8988T (cell line): Measurements from ENCODE around the gene INTS6.

Experiments used
- DNase-seq: peaks from one replicate; pipeline ENCODE4 v3.0.0; 2011

Gene INTS6

GRCh38 chr13:51405176-51405575 lies 47.7 kb downstream of the INTS6 start:
- DNase-seq: no peak

DNA sequence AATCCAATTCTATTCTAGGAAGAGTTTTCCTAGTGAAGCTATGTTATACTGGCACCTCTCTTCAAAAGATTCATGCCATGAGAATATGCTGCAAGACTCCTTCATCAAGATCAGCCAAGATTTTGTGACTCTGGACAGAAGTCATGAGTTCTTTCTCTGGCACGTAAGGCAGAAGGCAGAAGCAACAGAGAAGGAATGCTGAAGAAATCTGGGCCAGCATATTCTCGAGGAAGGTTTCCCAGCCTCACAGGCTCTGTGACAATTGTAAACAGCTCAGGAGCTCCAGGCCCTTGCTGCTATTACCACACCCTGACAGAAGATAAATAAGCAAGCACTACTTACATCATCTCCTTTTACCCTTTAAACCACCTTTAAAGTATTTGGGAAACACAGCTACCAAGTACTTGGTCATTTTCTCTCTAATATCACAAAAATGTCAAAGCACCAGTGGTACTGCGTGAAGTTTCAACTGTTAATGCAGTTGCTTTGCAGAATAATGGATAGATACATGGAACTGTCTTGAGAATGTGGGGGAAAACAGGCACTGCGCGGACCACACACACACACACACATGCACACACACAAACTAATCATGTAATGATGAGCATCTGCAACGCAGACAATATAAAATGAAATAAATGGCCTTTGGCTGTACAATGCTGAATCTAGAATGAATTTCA lies 55.4 kb downstream of the INTS6 start:
- DNase-seq: no peak

- DNase-seq: no peak
Measured at GRCh38 chr13:51396352-51396751, 56.5 kb downstream of the INTS6 start.

- DNase-seq: no peak
Measured at GRCh38 chr13:51394724-51395123, 58.1 kb downstream of the INTS6 start.

- no peak for DNase-seq
Measured at GRCh38 chr13:51385114-51385513, 67.7 kb downstream of the INTS6 start.

- DNase-seq: no peak
Measured at GRCh38 chr13:51380269-51380668, 72.6 kb downstream of the INTS6 start.

DNA sequence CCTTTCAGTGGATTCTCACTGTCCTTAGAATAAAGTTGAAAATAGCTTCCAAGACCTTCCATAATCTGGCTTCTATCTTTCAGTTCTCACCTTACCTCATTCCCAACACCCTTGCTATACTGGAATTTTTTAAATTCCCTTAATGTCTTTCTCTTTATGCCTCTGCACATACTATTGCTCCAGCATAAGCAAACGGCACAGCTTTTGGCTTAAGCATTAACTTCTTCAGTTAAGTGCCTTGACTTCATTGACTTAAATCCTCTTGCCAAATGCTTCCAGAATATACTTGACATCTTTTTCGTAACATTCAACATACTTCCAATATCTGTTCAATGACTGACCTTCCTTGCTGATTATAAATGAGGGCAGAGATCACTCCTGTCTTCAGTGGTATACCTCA lies 79.4 kb downstream of the INTS6 start:
- no peak for DNase-seq

DNA sequence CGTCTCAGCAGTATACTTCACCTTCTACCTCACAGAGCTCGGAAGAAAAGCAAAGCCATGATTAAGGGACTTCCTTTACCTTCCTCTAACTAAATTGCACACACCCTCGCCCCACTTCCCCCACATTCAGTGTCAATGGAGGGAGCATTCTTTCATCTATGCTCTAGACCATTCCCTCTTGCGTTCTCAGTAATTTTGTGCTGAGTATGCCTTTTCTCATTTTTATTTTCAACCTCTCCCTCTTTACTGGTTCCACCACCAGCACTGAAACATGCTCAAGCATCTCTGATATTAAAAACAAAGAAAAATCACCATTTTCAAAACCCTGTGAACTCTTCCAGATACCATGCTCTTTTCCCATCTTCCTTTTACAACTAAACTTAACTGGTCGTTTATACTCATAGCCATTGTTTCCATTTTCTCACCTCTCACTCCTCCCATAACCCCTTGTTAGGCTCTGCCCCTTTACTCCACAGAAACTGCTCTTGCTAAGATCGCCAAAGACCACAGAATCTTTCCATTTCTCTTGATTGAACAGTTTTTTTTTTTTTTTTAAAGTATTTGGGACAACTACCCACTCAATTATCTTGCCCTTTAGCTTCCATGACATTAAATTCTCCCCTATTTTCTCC lies 81.0 kb downstream of the INTS6 start:
- DNase-seq: no peak

GRCh38 chr13:51370811-51371210 lies 82.0 kb downstream of the INTS6 start:
- DNase-seq: no peak

GRCh38 chr13:51370116-51370515 lies 82.7 kb downstream of the INTS6 start:
- no peak for DNase-seq

- DNase-seq: no peak
Measured at GRCh38 chr13:51364404-51365008, 88.3 kb downstream of the INTS6 start.

GRCh38 chr13:51363625-51364024 lies 89.2 kb downstream of the INTS6 start:
- no peak for DNase-seq

GRCh38 chr13:51361106-51361505 lies 91.7 kb downstream of the INTS6 start:
- DNase-seq: no peak

GRCh38 chr13:51360489-51360888 lies 92.3 kb downstream of the INTS6 start:
- DNase-seq: no peak

- no peak for DNase-seq
Measured at GRCh38 chr13:51359352-51359751, 93.5 kb downstream of the INTS6 start.

- no peak for DNase-seq
Measured at GRCh38 chr13:51357928-51358595, 94.8 kb downstream of the INTS6 start.

GRCh38 chr13:51355217-51355616 lies 97.6 kb downstream of the INTS6 start:
- DNase-seq: no peak

DNA sequence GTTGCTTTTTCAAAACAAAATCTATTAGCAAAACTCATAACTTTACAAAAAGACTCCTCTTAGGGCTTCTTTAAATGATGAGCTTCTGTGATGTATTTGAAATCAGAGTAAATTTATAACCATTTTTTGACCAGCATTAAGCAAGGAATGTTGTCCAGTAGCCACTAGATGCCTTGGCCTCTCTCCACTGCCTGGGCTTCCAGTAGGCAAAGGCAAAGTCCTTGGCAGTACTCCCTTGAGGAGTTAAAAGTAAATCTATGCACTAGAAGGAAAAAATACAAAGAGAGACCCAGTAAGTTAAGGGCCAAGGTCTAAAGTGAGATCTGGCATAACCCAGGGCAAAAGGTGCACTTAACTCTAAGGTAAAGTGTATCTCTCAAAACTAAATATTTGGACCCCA lies 103.8 kb downstream of the INTS6 start:
- DNase-seq: no peak

GRCh38 chr13:51348069-51348967 lies 104.5 kb downstream of the INTS6 start:
- no peak for DNase-seq

GRCh38 chr13:51347099-51347498 lies 105.7 kb downstream of the INTS6 start:
- DNase-seq: no peak

DNA sequence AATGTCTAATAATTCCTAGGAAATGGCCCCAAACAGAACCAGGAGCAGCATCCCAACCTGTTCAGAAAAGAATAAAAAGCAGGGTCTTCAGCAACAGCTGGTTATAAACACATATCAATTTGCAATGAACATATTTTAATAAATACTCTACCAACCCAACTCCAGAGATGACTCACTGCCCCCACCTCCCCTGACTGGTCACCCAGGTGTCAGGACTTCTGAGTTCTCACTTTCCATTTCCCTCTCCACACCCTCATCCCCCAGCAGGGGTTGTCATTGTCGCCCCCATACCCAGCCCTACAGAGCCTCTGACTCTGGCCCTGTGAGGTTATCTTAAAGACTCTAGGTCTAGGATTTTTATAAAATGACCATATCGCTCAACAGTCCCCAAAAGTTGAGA lies 106.4 kb downstream of the INTS6 start:
- DNase-seq: no peak

- DNase-seq: no peak
Measured at GRCh38 chr13:51343475-51343874, 109.4 kb downstream of the INTS6 start.

DNA sequence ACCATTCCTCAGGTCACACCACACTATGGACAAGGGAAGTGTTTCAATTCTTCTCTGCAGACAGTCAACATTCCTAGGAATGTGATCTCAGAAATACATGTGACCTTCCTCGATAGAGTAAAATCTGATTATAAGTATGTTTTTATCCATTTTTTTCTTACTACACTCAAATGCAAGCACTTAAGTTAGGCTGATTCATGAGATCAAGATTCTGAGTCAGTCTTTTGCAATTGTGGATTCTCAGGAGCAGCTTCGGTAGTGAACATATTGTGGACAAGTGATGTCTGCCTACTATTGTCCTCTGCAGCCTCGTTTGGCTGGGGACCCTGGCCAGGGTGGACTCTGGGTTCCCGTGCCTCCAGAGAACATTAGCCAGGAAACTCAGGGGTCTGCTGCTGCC lies 110.1 kb downstream of the INTS6 start:
- no peak for DNase-seq
